ENCODE data around the gene FBLN2.

Gene FBLN2

GRCh38 chr3:13532631-13533030 is 16.3 kb upstream of the FBLN2 start:
- DNase-seq (ENCODE audit: low read depth) = no peak
- no peak for TF ChIP-seq CTCF (IDR thresholded peaks at IDR 0.05; ENCODE audit: low read depth, low read length)
- no peak for TF ChIP-seq MYC (IDR thresholded peaks at IDR 0.05; ENCODE audit: low read depth, low read length)
- no peak for TF ChIP-seq MAX (IDR thresholded peaks at IDR 0.05; ENCODE audit: low read depth, low read length)
- TF ChIP-seq POLR2A (IDR thresholded peaks at IDR 0.05; ENCODE audit: extremely low read depth, insufficient read length) = no peak
- H3K4me3 ChIP-seq (ENCODE audit: low read depth, low read length) = no peak overlapping the region

GRCh38 chr3:13533885-13534301 is 15.0 kb upstream of the FBLN2 start:
- no peak for TF ChIP-seq POLR2A (IDR thresholded peaks at IDR 0.05; ENCODE audit: extremely low read depth, insufficient read length)
- no peak for TF ChIP-seq MYC (IDR thresholded peaks at IDR 0.05; ENCODE audit: low read depth, low read length)
- no peak for DNase-seq (ENCODE audit: low read depth)
- no peak overlapping the region for H3K4me3 ChIP-seq (ENCODE audit: low read depth, low read length)

GRCh38 chr3:13535526-13535875 is 13.4 kb upstream of the FBLN2 start:
- TF ChIP-seq POLR2A (IDR thresholded peaks at IDR 0.05; ENCODE audit: extremely low read depth, insufficient read length) (no peak), CTCF (IDR thresholded peaks at IDR 0.05; ENCODE audit: low read depth, low read length) (no peak), MAX (IDR thresholded peaks at IDR 0.05; ENCODE audit: low read depth, low read length) (no peak), MYC (IDR thresholded peaks at IDR 0.05; ENCODE audit: low read depth, low read length) (no peak)
- no peak for DNase-seq (ENCODE audit: low read depth)
- H3K4me3 ChIP-seq (ENCODE audit: low read depth, low read length) = no peak overlapping the region

- DNase-seq (ENCODE audit: low read depth) = no peak
- H3K4me3 ChIP-seq (ENCODE audit: low read depth, low read length) = no peak overlapping the region
- TF ChIP-seq MYC (IDR thresholded peaks at IDR 0.05; ENCODE audit: low read depth, low read length) (no peak), POLR2A (IDR thresholded peaks at IDR 0.05; ENCODE audit: extremely low read depth, insufficient read length) (no peak), MAX (IDR thresholded peaks at IDR 0.05; ENCODE audit: low read depth, low read length) (no peak), CTCF (IDR thresholded peaks at IDR 0.05; ENCODE audit: low read depth, low read length) (no peak)
These were observed 13.0 kb upstream of the FBLN2 start for GRCh38 chr3:13535905-13536304.

- no peak overlapping the region for H3K4me3 ChIP-seq (ENCODE audit: low read depth, low read length)
- no peak for TF ChIP-seq POLR2A (IDR thresholded peaks at IDR 0.05; ENCODE audit: extremely low read depth, insufficient read length)
- no peak for TF ChIP-seq CTCF (IDR thresholded peaks at IDR 0.05; ENCODE audit: low read depth, low read length)
- no peak for TF ChIP-seq MYC (IDR thresholded peaks at IDR 0.05; ENCODE audit: low read depth, low read length)
- TF ChIP-seq MAX (IDR thresholded peaks at IDR 0.05; ENCODE audit: low read depth, low read length) = no peak
- no peak for DNase-seq (ENCODE audit: low read depth)
These were observed 12.5 kb upstream of the FBLN2 start for GRCh38 chr3:13536432-13536831.

GRCh38 chr3:13536832-13537231 is 12.1 kb upstream of the FBLN2 start:
- no peak overlapping the region for H3K4me3 ChIP-seq (ENCODE audit: low read depth, low read length)
- TF ChIP-seq MAX (IDR thresholded peaks at IDR 0.05; ENCODE audit: low read depth, low read length) (no peak), POLR2A (IDR thresholded peaks at IDR 0.05; ENCODE audit: extremely low read depth, insufficient read length) (no peak), MYC (IDR thresholded peaks at IDR 0.05; ENCODE audit: low read depth, low read length) (no peak; the same call in 1 of the 2 replicates), CTCF (IDR thresholded peaks at IDR 0.05; ENCODE audit: low read depth, low read length) (no peak)
- DNase-seq (ENCODE audit: low read depth) = peak; percentile 30
